Measurements from ENCODE around the gene FBXO44.

DNA sequence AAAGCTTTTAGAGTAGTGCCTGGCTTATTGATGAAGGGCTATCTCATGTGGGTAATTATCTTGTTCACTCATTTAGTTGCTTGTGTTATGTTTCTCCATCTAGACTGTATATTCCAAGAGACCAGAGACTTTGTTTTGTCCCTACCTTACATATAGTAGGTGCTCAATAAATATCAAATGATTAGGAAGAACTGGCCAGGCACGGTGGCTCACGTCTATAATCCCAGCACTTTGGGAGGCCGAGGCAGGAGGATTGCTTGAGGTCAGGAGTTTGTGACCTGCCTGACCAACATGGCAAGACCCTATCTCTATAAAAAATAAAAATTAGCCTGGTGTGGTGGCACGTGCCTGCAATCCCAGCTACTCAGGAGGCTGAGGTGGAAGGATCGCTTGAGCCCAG is 9.4 kb upstream of the FBXO44 start:
- TF ChIP-seq, protein P1, sequence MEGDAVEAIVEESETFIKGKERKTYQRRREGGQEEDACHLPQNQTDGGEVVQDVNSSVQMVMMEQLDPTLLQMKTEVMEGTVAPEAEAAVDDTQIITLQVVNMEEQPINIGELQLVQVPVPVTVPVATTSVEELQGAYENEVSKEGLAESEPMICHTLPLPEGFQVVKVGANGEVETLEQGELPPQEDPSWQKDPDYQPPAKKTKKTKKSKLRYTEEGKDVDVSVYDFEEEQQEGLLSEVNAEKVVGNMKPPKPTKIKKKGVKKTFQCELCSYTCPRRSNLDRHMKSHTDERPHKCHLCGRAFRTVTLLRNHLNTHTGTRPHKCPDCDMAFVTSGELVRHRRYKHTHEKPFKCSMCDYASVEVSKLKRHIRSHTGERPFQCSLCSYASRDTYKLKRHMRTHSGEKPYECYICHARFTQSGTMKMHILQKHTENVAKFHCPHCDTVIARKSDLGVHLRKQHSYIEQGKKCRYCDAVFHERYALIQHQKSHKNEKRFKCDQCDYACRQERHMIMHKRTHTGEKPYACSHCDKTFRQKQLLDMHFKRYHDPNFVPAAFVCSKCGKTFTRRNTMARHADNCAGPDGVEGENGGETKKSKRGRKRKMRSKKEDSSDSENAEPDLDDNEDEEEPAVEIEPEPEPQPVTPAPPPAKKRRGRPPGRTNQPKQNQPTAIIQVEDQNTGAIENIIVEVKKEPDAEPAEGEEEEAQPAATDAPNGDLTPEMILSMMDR (IDR thresholded peaks at IDR 0.05; ENCODE audit: low read length): no peak
- TF ChIP-seq EZH2 (IDR thresholded peaks at IDR 0.05; ENCODE audit: borderline replicate concordance, low read length): no peak
